ENCODE results near the gene TOMM20.
"Not testable (repeated sequence)": the region's sequence is repeated elsewhere in the genome, so short reads cannot be mapped to it uniquely, and the experiment has no call there.

The TOMM20 gene

GRCh38 chr1:235077571-235078479, 50.8 kb downstream of the TOMM20 start:
- no peak for DNase-seq

GRCh38 chr1:235077163-235077540, 51.5 kb downstream of the TOMM20 start:
- DNase-seq = no peak

- DNase-seq = no peak
Measured at GRCh38 chr1:235076504-235077162, 52.0 kb downstream of the TOMM20 start.

GRCh38 chr1:235075777-235076308, 52.8 kb downstream of the TOMM20 start:
- no peak for DNase-seq

- no peak for DNase-seq
Measured at GRCh38 chr1:235075048-235075776, 53.4 kb downstream of the TOMM20 start.

- DNase-seq = peak; percentile 60
Measured at GRCh38 chr1:235074523-235075047, 54.1 kb downstream of the TOMM20 start.

- no peak for DNase-seq
Measured at GRCh38 chr1:235073968-235074522, 54.6 kb downstream of the TOMM20 start.

- DNase-seq = no peak
Measured at GRCh38 chr1:235073331-235073967, 55.2 kb downstream of the TOMM20 start.

GRCh38 chr1:235072577-235072976, 56.1 kb downstream of the TOMM20 start:
- DNase-seq = not testable (repeated sequence)

- DNase-seq = no peak
Measured at GRCh38 chr1:235072096-235072495, 56.5 kb downstream of the TOMM20 start.

GRCh38 chr1:235070819-235071218, 57.8 kb downstream of the TOMM20 start:
- DNase-seq = no peak

- DNase-seq = no peak
Measured at GRCh38 chr1:235069577-235070563, 58.8 kb downstream of the TOMM20 start.

GRCh38 chr1:235069176-235069575, 59.5 kb downstream of the TOMM20 start:
- no peak for DNase-seq

- DNase-seq = no peak
Measured at GRCh38 chr1:235068158-235069121, 60.2 kb downstream of the TOMM20 start.

GRCh38 chr1:235067396-235068157, 61.1 kb downstream of the TOMM20 start:
- DNase-seq = no peak

- DNase-seq = no peak
Measured at GRCh38 chr1:235063068-235063765, 65.4 kb downstream of the TOMM20 start.

- no peak for DNase-seq
Measured at GRCh38 chr1:235060607-235061470, 67.8 kb downstream of the TOMM20 start.
